GM19035 (cell line): ENCODE results near the gene SEMA4D.
A peak's percentile ranks its signal among the peaks of the same experiment; 100 is the strongest.

Source experiments
- ATAC-seq: cut with Tn5 transposase; IDR thresholded peaks from one replicate; pipeline ENCODE4 v1.9.1; 2021; ENCODE audit not compliant: unreplicated experiment

SEMA4D gene

GRCh38 chr9:89414670-89415324 lies 83.1 kb downstream of the SEMA4D start:
- no peak for ATAC-seq

GRCh38 chr9:89413963-89414638 lies 83.8 kb downstream of the SEMA4D start:
- no peak for ATAC-seq

- no peak for ATAC-seq
These were observed 85.0 kb downstream of the SEMA4D start for GRCh38 chr9:89412951-89413350.

GRCh38 chr9:89412541-89412940 lies 85.4 kb downstream of the SEMA4D start:
- ATAC-seq: no peak

- ATAC-seq: no peak
These were observed 86.2 kb downstream of the SEMA4D start for GRCh38 chr9:89411759-89412158.

GRCh38 chr9:89410641-89411350 lies 87.1 kb downstream of the SEMA4D start:
- peak; percentile 39 for ATAC-seq

GRCh38 chr9:89410022-89410421 lies 87.9 kb downstream of the SEMA4D start:
- no peak for ATAC-seq

- ATAC-seq: no peak
These were observed 88.4 kb downstream of the SEMA4D start for GRCh38 chr9:89409466-89409865.

GRCh38 chr9:89408628-89409101 lies 89.2 kb downstream of the SEMA4D start:
- no peak for ATAC-seq

- no peak for ATAC-seq
These were observed 90.8 kb downstream of the SEMA4D start for GRCh38 chr9:89407070-89407469.

- peak; percentile 51 for ATAC-seq
These were observed 92.1 kb downstream of the SEMA4D start for GRCh38 chr9:89405826-89406225.

GRCh38 chr9:89404074-89404473 lies 93.8 kb downstream of the SEMA4D start:
- ATAC-seq: no peak

GRCh38 chr9:89402695-89403427 lies 95.1 kb downstream of the SEMA4D start:
- ATAC-seq: no peak

GRCh38 chr9:89400403-89401116 lies 97.4 kb downstream of the SEMA4D start:
- ATAC-seq: peak; percentile 78

- ATAC-seq: no peak
These were observed 99.3 kb downstream of the SEMA4D start for GRCh38 chr9:89398621-89399020.

- ATAC-seq: no peak
These were observed 100.4 kb downstream of the SEMA4D start for GRCh38 chr9:89397471-89397870.

GRCh38 chr9:89395931-89396710 lies 101.8 kb downstream of the SEMA4D start:
- no peak for ATAC-seq

GRCh38 chr9:89394412-89394811 lies 103.5 kb downstream of the SEMA4D start:
- ATAC-seq: no peak

GRCh38 chr9:89391585-89391984 lies 106.3 kb downstream of the SEMA4D start:
- ATAC-seq: no peak

GRCh38 chr9:89390578-89391116 lies 107.3 kb downstream of the SEMA4D start:
- no peak for ATAC-seq
